ENCODE data around the gene LNP1.

The LNP1 gene

GRCh38 chr3:100399341-100400071, 1.8 kb upstream of the LNP1 start:
- no peak for DNase-seq (ENCODE audit: low spot score)

DNA sequence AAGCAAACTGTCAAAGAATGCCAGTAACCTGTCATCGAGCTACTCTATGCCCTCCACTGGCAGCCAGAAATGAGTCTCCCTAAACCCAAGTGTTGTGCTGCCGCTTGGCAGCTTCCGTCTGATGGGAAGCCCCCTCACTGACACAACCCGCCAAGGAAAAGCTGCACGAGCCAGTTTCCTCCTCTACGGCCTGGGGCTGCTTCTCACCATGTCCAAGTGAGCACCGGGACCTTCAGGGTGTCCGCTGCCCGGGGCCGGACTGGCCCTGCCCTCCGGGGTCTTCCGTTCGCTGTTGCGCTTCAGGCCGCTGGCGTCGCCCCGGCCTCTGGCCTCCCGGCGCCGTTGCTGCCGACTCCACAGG, 940 bp upstream of the LNP1 start:
- TF ChIP-seq, protein P1, sequence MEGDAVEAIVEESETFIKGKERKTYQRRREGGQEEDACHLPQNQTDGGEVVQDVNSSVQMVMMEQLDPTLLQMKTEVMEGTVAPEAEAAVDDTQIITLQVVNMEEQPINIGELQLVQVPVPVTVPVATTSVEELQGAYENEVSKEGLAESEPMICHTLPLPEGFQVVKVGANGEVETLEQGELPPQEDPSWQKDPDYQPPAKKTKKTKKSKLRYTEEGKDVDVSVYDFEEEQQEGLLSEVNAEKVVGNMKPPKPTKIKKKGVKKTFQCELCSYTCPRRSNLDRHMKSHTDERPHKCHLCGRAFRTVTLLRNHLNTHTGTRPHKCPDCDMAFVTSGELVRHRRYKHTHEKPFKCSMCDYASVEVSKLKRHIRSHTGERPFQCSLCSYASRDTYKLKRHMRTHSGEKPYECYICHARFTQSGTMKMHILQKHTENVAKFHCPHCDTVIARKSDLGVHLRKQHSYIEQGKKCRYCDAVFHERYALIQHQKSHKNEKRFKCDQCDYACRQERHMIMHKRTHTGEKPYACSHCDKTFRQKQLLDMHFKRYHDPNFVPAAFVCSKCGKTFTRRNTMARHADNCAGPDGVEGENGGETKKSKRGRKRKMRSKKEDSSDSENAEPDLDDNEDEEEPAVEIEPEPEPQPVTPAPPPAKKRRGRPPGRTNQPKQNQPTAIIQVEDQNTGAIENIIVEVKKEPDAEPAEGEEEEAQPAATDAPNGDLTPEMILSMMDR (IDR thresholded peaks at IDR 0.05), result no peak
- DNase-seq (ENCODE audit: low spot score), result no peak
- peak overlapping the region; percentile 93 for H3K27ac ChIP-seq
- peak overlapping the region; percentile 95 for H3K4me3 ChIP-seq

More at GRCh38 chr3:100399341-100400071, 1.8 kb upstream of the LNP1 start:
- TF ChIP-seq, protein P1 (IDR thresholded peaks at IDR 0.05), result no peak
- H3K27ac ChIP-seq, result no peak overlapping the region
- peak overlapping the region; percentile 95 for H3K4me3 ChIP-seq

DNA sequence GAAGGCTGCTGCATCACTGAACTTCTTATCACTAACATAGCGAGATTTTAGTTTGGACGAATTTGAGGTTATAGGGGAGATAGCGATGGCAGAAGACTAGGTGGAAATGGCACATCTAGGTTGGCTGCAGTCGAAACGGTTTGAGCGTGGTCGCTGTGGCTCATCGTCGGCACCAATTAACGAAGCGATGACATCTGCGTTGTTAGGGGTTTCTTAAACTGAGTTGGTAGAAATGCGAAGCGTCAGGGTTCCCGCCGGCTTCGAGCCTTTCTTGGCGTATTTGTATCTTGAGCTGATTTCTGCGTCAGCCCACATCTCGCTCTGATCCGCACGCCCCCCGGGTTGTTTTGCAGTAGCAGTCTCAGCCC, 319 bp downstream of the LNP1 start:
- H3K4me3 ChIP-seq, result peak overlapping the region; percentile 95
- H3K27ac ChIP-seq, result peak overlapping the region; percentile 93
- TF ChIP-seq, protein P1 (IDR thresholded peaks at IDR 0.05), result no peak
- DNase-seq (ENCODE audit: low spot score), result peak; percentile 76

DNA sequence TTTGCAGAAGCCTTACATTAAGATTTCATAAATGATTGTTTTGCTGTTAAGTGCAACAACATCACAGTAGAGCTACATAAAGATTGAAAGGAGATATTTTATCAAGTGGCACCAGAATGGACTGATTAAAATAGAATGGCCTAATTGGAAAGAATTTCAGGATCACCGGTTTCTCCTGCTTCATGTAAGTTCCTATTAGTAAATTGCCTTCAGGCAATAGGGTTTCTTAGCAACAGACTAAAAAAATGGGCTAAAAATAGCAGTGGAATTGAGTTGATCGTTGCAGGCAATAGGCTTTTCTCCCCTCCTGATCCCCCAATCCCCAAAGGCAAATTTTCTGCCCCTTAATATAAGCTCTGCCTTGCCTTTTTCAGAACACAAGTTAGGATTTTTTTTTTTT, 917 bp downstream of the LNP1 start:
- Histone ChIP-seq H3K4me3 (peak overlapping the region; percentile 95), H3K27ac (peak overlapping the region; percentile 93)
- TF ChIP-seq, protein P1 (IDR thresholded peaks at IDR 0.05), result no peak
- DNase-seq (ENCODE audit: low spot score), result no peak

DNA sequence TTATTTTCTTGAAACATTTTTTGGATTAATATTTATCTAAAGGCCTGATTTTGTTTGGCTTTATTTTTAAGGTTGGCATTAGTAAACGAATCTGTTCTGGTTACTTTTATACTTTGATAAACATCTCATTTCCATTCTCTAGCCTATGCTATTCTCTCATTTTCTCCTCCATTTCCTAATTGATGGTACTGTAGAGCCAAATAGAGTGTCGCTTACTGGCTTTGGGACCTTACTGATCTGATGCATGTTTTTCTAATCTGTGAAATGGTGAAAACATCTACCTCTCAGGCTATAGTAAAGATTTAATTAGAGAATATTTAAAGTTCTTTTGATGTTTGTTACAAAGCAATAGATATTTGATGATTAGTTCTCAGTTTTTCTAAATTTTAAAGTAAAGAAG, 1.6 kb downstream of the LNP1 start:
- no peak for DNase-seq (ENCODE audit: low spot score)
- TF ChIP-seq, protein P1 (IDR thresholded peaks at IDR 0.05), result no peak
- Histone ChIP-seq H3K4me3 (peak overlapping the region; percentile 95), H3K27ac (no peak overlapping the region)

GRCh38 chr3:100403362-100404249, 2.3 kb downstream of the LNP1 start:
- H3K27ac ChIP-seq, result no peak overlapping the region
- H3K4me3 ChIP-seq, result peak overlapping the region; percentile 95
- TF ChIP-seq, protein P1 (IDR thresholded peaks at IDR 0.05), result no peak
- no peak for DNase-seq (ENCODE audit: low spot score)

DNA sequence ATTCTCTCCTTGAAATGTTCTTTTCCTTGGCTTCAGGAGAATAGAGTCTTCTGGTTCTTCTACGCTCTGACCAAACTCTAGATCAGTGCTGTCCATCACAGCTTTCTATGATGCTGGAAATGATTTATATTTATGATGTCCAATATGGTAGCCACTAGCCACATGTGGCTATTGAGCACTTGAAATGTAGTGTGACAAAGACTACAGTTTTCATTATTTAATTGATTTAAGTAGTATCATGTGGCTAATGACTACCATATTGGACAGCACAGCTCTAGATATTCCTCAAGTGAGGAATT, 2.9 kb downstream of the LNP1 start:
- Histone ChIP-seq H3K4me3 (no peak overlapping the region), H3K27ac (no peak overlapping the region)
- TF ChIP-seq, protein P1 (IDR thresholded peaks at IDR 0.05), result no peak
- DNase-seq (ENCODE audit: low spot score), result no peak

Data from coronary artery (tissue), 2 donors.